GM21619 (cell line): Measurements from ENCODE around the gene POGZ.

ENCODE experiments used
- ATAC-seq: cut with Tn5 transposase; IDR thresholded peaks from one replicate; pipeline ENCODE4 v1.9.1; 2021; ENCODE audit not compliant: unreplicated experiment

POGZ gene, protein sequence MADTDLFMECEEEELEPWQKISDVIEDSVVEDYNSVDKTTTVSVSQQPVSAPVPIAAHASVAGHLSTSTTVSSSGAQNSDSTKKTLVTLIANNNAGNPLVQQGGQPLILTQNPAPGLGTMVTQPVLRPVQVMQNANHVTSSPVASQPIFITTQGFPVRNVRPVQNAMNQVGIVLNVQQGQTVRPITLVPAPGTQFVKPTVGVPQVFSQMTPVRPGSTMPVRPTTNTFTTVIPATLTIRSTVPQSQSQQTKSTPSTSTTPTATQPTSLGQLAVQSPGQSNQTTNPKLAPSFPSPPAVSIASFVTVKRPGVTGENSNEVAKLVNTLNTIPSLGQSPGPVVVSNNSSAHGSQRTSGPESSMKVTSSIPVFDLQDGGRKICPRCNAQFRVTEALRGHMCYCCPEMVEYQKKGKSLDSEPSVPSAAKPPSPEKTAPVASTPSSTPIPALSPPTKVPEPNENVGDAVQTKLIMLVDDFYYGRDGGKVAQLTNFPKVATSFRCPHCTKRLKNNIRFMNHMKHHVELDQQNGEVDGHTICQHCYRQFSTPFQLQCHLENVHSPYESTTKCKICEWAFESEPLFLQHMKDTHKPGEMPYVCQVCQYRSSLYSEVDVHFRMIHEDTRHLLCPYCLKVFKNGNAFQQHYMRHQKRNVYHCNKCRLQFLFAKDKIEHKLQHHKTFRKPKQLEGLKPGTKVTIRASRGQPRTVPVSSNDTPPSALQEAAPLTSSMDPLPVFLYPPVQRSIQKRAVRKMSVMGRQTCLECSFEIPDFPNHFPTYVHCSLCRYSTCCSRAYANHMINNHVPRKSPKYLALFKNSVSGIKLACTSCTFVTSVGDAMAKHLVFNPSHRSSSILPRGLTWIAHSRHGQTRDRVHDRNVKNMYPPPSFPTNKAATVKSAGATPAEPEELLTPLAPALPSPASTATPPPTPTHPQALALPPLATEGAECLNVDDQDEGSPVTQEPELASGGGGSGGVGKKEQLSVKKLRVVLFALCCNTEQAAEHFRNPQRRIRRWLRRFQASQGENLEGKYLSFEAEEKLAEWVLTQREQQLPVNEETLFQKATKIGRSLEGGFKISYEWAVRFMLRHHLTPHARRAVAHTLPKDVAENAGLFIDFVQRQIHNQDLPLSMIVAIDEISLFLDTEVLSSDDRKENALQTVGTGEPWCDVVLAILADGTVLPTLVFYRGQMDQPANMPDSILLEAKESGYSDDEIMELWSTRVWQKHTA (N-terminal part only)

DNA sequence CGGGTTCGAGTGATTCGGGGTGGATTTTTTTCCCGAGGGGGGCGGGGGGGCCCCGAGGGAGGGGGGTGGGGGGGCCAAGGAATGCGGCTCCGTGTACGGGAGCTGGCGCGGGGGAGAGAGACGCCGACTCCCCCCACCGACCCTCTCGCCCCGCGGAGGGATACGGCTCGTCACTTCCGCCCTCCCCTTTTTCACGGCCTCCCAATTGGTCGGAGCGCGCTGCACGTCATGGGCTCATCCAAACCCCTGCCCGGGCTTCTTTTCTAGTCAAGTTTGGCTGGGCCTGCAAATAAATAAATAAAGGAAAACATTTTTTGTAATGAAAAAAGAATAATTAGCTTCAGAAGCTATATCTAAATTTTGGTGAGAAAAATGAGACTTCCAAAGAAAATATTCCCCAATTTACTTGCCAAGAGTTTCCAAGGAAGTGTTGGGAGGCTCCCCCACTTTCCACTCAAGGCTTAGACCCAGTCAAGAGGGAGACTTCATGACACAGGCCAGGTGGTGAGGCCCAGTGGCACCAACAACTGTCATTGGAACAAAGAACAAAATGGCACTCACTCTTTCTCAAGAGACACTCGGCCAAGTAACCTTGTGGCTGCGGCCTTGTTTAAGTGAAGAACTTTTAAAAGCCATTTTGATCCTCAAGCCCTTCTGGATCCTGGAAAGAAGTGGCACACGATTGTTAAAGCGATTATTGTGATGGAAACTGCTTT lies at the start of gene POGZ:
Gene POGZ, minus strand, starts transcription at position 164 of the 716 bp plus-strand sequence. CDS start 17,290 bp downstream, outside the sequence.
- ATAC-seq, result no peak

- no peak for ATAC-seq
Measured at GRCh38 chr1:151508833-151509232, 49.5 kb upstream of the POGZ start.

DNA sequence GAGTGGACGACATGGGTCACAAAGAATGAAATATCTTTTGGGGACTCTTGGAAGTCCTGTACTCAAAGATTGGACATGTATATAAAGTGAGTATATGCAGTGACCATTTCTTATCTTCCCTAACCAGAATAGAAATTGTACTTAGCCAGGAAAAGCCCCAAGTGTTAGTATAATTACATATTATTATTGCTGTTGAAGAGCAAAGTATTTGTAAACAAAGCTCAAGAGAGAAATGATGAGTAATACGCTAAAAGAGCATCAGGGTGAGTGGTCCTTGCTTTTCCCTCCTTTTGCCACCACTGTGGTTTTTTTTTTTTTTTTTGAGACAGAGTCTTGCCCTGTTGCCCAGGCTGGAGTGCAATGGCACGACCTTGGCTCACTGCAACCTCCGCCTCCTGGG lies 45.5 kb upstream of the POGZ start:
- no peak for ATAC-seq

DNA sequence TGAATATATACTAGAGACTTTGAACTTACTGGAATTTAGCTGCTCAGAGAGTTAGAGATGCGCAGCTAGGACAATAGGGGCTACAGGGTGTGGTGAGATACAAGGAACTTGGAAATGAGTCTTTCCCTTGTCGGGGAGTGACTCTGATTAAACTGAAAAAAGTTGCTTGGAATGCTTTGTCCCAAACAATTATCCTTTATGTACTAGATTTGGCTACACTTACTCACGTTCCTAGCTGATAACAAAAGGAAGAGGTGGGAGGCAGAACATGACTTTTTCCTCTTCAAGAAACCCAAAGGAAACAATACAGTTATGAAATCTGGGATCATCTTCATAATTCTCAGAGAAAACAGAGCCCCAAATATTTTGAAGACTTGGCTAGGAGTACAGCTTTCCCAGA lies 45.0 kb upstream of the POGZ start:
- ATAC-seq, result no peak

GRCh38 chr1:151502859-151503780 lies 43.8 kb upstream of the POGZ start:
- ATAC-seq, result no peak

- ATAC-seq, result no peak
Measured at GRCh38 chr1:151502035-151502700, 42.9 kb upstream of the POGZ start.

DNA sequence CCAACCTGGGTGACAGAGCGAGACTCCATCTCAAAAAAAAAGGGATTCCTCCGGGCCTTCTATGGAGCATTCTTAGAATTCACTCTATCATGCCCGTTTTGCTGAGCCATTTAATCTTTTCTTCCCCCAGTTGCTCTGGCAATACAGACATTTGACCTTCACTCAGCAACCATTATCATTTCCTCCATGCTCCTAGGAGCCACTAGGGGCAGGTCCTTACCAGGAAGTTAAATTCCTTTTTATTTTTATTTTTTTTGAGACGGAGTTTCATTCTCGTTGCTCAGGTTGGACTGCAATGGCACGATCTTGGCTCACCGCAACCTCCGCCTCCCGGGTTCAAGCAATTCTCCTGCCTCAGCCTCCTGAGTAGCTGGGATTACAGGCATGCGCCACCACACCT lies 42.2 kb upstream of the POGZ start:
- no peak for ATAC-seq

DNA sequence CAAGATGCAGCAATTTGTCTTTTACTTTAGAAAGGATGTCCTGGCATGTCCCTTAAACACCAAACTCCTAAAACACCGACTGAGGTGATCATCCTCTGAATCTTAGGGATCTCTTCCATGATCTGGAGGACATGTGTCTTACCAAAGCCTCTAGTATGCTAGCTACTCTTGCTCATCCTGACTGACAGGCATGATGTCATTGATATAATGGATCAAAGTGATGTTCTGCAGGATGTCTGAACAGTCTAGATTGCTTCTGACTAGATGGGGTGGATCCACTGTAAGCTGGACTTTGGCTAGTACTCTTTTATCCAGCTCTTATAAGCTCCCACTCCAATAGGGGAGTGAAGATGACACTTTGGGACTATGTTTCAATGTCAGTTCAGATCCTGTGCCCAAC lies 40.6 kb upstream of the POGZ start:
- ATAC-seq, result no peak

GRCh38 chr1:151499365-151499764 lies 40.1 kb upstream of the POGZ start:
- ATAC-seq, result no peak

DNA sequence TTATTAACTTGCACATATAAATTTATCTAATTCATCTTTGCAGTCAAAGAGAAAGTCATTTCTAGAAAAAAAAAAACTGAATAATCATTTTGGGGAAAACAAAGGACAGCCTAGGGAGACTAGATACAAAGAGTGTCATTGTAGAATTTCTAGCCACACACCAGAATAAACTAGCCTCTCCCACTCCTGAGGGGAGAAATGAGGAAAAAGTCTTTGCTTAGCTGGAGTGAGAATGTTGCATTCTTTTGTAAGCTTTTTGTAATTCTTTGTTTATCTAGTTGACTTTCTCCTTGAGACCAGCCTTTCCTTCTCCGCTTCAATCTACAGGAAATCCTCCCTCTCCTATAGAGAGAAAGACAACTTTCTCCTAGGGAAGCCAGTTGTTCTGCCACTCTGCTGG lies 36.0 kb upstream of the POGZ start:
- ATAC-seq, result no peak

DNA sequence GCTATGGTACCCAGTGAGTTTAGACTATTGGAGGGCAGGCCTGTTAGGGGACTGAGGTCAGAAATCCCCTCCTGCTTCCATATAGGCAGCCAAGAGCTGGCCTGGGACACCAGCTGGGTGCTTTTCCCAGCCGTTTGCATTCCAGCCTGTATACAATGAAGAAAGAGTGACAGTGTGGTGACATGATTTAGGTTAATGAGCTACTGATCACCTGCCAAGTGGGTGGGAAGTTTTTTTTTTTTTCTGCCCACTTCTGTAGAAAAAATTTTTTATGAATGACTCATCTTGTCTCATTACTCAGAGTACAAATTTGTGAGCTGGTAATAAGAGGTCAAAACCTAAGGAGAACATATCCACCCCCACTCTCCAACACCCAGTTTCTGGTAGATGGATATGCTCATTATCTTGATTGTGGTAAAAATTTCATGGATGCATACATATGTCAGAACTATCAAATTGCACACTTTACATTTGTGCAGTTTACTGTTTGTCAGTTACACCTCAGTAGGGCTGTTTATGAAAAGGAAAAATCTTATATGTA lies 35.5 kb upstream of the POGZ start:
- ATAC-seq, result peak; percentile 54

DNA sequence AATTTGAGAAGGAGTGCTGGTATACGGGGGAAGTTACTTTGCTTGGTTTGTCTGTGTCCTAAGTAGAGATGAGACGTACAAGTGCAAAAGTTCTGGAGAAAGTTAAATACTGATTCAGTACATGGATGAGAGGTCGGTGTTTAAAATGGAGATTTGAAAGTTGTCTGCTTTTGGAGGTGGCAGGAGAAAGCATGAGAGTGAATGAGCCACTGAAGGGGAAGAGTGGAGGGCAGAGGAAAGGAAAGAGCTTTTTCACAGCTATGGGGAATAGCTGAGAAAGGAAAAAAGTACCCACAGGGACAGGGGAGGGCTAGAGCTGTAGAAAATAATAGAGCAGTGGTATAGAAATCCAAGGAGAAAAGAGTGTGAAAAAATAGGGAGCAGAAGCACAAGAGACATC lies 33.7 kb upstream of the POGZ start:
- no peak for ATAC-seq

DNA sequence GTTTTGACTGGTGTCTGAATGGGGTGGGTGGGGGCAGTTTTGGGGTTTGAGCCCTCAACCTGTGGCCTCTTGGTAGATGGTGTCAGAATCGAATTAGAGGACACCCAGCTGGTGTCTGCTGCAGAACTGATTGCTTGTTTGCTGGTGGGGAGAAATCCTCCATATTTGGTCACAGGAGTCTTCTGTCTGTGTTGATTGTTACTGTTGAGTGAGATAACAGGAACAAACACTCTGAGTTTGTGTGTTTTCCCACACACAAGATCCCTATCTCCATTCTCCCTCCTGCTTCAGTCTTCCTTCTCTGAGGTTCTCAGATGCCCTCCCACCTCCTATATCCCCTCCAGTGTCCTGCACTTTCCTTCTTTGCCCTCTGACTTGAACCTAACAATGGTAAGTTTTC lies 32.8 kb upstream of the POGZ start:
- no peak for ATAC-seq

GRCh38 chr1:151491641-151492040 lies 32.3 kb upstream of the POGZ start:
- ATAC-seq, result no peak

GRCh38 chr1:151486557-151486956 lies 27.3 kb upstream of the POGZ start:
- no peak for ATAC-seq

DNA sequence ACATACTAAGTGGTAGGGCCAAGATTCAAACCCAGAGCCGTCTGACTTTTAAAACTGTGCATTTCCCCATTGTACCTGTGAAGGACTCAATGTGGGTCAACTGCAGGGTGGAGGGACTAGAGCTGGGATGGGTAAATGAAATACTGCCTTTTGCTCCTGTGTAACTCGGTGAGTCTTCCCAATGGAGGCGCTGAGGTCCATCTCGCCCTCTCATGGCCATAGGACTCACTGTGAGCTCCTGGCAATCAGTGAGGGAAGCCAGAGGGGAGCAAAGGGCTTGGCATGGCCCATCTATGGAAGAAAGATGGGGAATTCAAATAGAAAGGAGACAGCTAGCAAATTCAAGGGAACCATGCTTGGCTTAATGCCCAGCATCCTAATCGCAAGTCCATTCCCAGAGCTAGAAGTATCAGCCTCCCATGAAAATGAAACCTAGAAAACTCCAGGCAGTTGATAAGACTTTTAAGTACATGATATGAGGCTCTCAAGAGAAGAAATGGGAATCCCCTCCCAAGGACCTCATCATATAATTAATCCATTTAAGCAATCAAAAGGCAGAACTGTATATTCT lies 26.5 kb upstream of the POGZ start:
- ATAC-seq, result no peak

GRCh38 chr1:151482017-151482416 lies 22.7 kb upstream of the POGZ start:
- no peak for ATAC-seq

DNA sequence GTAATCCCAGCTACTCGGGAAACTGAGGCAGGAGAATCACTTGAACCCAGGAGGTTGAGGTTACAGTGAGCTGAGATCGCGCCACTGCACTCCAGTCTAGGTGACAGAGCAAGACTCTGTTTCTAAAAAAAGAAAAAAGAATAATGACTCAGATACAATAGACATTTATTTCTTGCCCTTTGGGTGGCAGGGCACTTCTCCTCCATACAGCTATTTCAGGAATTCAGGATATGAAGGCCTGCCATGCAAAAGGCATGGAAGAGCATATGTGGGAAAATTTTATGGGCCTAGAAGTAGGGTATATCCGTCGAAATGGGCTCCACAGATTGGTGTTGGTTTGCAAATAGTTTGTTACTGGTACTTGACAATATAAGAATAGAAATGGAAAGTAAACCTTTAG lies 20.2 kb upstream of the POGZ start:
- no peak for ATAC-seq

DNA sequence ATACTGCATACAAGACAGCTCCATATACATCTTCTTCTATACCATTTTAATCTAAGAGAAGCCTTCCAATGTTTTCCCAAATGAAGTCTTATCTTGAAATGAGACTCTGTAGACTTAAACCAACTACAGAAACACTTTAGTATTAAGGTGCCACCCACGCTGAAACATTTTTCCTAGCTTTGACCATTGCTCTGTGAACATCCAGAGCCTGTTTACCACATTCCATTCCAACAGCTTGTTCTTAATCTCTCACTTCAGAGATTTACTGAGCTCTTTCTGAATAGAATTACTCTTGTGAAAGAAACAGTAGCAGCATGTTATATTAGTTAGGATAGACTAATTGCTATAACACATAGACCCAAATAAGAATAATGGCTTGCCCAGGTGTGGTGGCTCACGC lies 19.6 kb upstream of the POGZ start:
- ATAC-seq, result no peak
